GDM1 (cell line): ENCODE results near the gene POU6F2.
"Not testable (repeated sequence)": the region's sequence is repeated elsewhere in the genome, so short reads cannot be mapped to it uniquely, and the experiment has no call there.

Source experiments
- DNase-seq: peaks from one replicate; lab custom pipeline; 2025; lab: John Stamatoyannopoulos, UW

Gene POU6F2

DNA sequence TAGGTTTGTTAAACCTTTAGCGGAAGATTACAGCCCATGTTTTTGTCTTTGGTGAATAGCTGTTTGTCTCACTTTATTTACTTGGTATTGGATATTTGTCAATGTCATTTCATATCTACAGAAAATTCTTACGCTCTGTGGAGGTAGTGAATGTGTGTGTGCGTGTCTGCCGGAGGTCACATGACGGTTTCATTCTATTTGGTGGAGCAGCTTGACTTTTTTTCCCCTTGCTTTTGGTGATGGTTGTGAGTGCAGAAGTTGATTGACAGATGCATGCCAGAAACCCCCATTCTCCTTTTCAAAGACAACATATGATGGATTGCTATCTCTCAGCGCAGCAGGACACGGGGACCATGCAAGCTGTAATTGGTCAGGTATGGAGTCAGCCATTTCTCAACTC lies at the start of gene POU6F2:
Gene POU6F2, plus strand, starts transcription at position 225 of the 400 bp plus-strand sequence. Its CDS starts 45 bp downstream, at position 270.
- DNase-seq, result no peak

- DNase-seq, result no peak
Observed at GRCh38 chr7:38928506-38928905, 49.2 kb upstream of the POU6F2 start.

DNA sequence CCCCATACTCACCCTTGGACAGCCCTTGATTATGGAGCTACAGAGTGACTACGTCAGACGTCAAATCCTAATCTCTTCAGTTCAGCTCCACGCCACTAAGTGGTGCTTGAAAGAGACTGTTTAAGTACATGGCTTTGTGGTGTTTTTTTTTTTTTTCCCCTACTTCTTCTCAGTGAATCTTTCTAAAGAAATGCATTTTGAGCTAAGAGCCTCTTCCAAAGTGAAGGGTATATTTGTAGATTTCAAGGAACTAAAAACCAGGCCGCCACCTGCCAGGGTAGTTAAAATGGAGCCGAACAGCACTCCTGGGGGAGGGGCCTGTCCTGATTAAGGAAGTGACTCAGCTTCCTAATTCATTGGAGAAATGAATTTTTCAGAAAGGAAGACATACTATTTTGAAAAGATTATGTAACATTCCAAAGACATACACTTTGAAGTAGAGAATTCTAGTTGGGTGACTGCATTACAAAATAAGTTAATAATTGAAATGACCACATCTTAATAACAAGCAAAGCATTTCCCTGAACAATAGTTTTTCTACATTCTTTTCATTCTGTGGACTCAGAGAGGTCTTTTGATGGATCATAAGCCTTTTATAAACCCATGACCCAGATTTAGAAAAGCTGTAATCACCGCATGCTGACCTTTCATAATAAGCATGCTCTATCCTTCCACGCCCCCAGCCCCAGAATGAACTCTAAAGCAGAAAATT lies 48.1 kb upstream of the POU6F2 start:
- DNase-seq, result no peak

DNA sequence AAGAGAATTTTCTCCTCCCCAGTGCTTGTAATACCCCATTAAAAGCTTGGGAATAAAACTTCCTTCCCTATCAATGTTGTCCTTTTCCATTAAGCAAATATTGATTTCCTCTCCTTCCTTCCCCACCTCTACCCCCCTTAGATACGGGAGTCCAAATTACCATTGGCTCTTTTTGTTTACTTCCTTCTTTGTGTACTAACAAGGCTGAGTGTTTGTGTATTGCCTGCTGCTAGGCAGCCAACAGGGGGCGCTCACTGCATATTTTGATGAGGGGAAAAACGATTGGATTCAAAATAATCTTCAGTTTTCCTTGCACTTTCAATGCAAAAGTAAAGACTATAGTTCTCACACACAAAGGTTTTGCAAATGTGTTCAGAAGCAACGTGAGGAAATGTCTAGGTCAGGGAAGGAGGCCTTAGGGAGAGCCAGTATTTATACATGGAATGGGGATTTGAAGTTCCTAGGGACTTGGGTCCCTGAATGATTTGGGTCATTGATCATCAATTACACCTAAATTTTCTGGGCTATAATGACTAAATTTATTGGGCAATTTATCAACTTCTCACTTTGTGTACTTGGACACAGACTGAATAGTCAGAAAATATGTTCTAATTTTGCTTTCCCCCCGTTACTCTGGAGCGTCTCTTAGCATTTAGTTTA lies 45.1 kb upstream of the POU6F2 start:
- peak; percentile 13 for DNase-seq

DNA sequence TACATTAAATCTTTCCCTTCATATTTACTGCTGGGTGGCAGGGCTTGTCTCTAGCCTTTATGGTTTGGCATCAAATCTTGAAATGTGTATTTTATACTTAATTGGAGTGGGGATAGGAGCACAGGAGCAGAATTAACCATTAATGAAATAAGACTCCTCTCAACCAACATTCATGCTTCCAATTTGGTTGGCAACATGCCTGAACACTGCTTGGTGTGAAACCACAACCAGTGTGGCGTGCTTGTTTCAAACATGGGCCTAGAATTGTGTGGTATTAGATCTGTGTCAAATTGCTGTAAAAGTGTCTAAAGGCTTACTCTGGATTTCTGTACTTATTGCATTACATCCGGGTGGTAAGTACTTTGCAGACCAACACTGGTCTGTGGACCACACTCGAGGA lies 43.7 kb upstream of the POU6F2 start:
- no peak for DNase-seq

GRCh38 chr7:38934536-38934935 lies 43.2 kb upstream of the POU6F2 start:
- no peak for DNase-seq

DNA sequence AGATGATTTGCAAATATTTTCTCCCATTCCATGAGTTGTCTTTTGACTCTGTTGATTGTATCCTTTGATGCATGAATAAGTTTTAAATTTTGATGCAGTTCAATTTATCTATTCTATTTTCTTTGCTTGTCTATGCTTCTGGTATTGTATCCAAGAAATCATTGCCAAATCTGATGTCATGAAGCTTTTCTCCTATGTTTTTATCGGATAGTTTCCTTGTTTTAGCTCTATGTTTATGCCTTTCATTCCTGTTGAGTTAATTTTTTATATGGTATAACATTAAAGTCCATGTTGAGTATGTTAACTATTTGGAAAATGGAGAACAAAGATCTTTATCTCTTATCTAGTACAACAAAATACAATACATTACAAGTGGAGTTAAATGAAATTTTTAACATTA lies 41.1 kb upstream of the POU6F2 start:
- no peak for DNase-seq

GRCh38 chr7:38938001-38938485 lies 39.7 kb upstream of the POU6F2 start:
- DNase-seq, result no peak

DNA sequence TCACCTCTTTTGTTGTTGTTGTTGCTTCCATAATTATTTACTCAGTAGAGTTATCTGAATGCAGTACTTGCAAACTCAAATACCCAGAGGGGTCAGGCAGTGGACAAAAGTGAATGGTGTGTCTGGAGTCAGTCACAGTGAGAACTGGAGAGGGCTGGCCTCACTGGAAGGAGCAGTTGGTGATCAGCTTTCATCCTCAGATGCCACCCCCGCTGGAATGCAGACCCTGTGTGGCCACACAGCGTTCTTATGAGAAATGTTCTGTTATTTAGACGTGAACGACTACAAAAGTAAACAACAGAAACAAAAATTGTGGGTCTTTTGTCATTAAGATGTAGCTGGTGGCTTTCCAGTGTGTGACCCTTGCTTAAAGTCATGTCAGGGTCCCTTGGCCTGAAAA lies 39.1 kb upstream of the POU6F2 start:
- DNase-seq, result no peak

GRCh38 chr7:38940774-38941173 lies 36.9 kb upstream of the POU6F2 start:
- DNase-seq, result no peak

DNA sequence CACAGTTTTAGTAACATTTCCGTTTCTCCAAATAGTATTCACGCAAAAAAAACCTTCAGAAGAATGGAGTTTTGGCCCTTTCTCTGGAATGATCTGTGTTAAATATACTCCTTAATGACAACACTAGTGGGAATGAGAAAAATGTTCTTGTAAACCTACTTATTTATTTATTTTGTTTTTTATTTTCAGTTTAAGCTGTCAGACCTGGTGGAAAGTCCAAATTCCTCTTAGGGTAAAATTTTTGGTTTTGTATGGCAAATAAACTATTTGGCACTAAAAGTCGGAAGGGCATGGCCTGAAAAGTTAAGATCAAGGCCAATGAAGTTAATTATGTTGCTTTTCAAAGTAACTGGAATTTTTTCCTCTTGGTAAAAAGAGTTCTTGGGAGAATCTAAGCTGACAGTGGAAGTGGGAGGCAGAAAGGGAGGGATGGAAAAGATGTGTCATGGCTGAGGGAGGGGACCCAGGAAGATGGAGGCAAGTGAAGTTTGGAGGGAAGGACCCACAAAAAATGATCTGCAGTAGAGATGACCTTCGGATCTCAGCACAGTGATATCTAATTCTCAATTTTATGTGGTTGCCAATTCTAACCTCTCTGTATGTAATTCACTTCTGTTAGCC lies 35.2 kb upstream of the POU6F2 start:
- no peak for DNase-seq

DNA sequence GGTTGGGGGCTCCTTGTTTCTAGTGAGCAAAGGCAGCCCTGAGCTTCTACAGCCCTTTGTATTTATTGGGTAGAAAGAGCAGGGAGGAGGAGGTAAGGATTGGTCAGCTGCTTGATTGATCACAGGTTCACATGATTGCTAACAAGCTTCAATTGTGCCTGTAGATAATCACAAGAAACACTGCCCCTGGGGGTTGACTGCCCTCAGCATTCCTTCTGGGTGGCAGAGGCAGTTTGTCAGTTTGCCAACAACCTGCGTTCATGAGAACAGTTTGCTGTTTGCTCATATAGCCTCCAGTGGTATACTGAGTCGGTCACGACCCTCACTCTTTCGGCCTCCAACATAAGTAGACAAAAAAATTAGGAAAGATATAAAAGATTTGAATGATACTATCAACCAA lies 30.2 kb upstream of the POU6F2 start:
- DNase-seq, result not testable (repeated sequence)

- DNase-seq, result no peak
Observed at GRCh38 chr7:38950309-38950708, 27.4 kb upstream of the POU6F2 start.

DNA sequence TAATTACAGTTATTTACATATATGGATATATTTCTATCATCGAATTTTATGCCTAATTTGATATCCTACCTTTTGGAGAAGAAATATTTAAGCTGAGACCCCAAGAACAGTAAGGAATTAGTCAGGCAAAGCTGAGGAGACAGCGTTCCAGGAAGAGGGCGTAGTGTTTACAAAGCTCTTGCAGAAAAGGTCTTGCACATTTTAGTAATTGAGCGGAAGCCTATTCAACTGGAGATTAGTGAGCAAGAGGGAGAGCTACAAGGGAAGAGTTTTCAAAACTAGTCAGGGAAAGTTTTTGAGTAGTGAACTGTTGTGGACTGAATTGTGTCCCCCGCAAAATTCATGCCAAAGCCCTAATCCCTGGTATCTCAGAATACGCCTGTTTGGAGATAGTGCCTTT lies 26.5 kb upstream of the POU6F2 start:
- no peak for DNase-seq

- no peak for DNase-seq
Observed at GRCh38 chr7:38953227-38953626, 24.5 kb upstream of the POU6F2 start.

DNA sequence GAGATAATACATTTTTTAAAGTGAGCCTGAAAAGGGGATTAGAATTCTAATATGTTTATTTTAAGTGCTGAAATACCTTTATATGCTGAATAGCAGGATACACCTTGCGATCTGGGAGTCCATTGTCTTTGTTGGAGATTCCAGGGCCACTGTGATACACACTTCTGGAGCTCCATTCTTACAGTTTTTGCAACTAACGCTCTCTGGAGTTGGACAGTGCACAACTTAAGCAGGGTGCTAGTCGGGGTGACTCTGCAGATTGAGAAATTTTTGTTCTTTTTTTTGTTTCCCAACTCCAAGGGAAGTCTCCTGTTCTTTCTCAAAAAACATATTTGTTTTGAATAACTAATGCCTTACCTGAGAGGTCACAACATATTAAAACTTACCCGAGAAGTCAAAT lies 23.7 kb upstream of the POU6F2 start:
- no peak for DNase-seq

- DNase-seq, result no peak
Observed at GRCh38 chr7:38955892-38956291, 21.8 kb upstream of the POU6F2 start.

GRCh38 chr7:38962028-38962427 lies 15.7 kb upstream of the POU6F2 start:
- DNase-seq, result no peak

DNA sequence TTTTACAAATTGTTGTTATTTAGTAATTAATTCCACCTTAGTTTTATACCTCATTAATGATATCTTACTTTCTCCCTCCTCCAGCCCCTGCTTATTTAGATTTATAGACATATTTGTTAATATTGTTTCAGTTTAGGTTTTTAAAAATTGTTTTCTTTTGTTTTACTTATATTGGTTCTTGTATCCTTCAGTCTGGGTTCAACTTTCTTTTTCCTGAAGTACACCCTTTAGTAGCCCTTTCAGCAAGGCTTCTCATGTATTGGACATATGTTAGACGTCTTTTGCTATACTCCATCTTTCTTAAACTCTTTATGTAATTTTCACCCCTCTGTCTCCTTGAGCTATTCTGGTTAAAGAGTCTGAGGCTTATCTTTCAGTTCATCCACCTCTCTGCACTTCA lies 12.8 kb upstream of the POU6F2 start:
- no peak for DNase-seq

DNA sequence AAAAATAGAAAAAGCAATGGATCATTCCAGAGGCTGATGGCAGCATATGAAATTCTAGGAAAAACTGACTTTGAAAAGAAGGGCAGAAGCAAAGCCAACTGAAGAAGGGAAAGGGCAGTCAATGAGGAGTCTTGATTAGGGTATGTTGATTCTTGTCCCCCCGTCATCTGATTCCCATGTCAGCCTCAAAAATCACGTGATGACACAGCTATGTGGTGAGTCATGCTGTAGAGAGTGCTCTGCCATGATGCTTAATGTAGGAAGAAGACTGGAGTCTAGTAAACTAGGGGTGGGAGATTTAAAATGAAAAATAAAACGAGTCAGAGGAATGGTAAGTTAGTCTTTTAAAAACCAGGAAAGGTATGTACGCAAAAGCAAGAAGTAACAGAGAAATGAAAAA lies 3.9 kb upstream of the POU6F2 start:
- DNase-seq, result no peak

- DNase-seq, result no peak
Observed at GRCh38 chr7:38975944-38976392, 1.7 kb upstream of the POU6F2 start.

DNA sequence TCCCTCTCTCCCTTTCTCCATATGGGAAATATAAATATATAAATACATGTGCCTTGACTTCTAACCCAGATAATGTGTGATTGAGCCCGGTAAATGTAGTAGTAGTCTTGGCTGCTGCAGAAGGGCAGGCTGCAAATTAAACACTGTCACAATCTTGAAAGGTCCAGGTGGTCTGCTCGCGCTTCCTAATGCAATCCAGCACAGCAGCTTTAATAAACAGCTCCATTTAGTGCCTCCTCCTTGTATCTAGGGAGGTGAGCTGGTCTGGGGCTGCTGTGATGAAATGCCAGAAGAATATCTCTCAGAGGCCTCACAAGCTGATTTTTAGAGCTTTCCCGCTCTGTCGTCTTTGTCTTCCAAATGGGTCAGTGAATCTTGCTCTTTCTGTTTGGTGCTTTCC lies 782 bp downstream of the POU6F2 start:
- DNase-seq, result no peak

GRCh38 chr7:38992203-38992602 lies 14.5 kb downstream of the POU6F2 start:
- no peak for DNase-seq
